ENCODE data around the gene NEDD4L. TPM values are rescaled to one million over a fixed set of nuclear protein-coding genes. Genes with fewer than 3 reads are reported as not detected.

Gene NEDD4L
- total and polyA plus RNA-seq, 2 experiments from 2014 or later = 36.2 to 72.3 TPM

- peak overlapping the region; percentile 84; the same call in 1 of the 2 replicates for H3K27ac Mint-ChIP-seq
- Histone ChIP-seq H3K36me3 (ENCODE audit: insufficient read depth) (no peaks in the 10 kb centered on the region), H3K27ac (ENCODE audit: low read depth) (peak overlapping the region; percentile 75), H2AFZ (no peak overlapping the region), H4K20me1 (replicated peaks; ENCODE audit: insufficient read depth) (no peaks in the 10 kb centered on the region), H3K9me2 (ENCODE audit: insufficient read depth) (no peaks in the 10 kb centered on the region), H3K4me1 (ENCODE audit: insufficient read depth) (peaks cover 82% of the 10 kb centered on the region), H3K27me3 (ENCODE audit: insufficient read depth) (no peaks in the 10 kb centered on the region), H3K79me2 (replicated peaks; ENCODE audit: insufficient read depth) (no peaks in the 10 kb centered on the region), H3F3A (replicated peaks; ENCODE audit: low read depth) (0 out of 2 replicates have a peak, but pooled peaks cover 5% of the 10 kb centered on the region), H3K4me2 (peak overlapping the region; percentile 65), H3K4me3 (no peak overlapping the region; the same call in 1 of the 2 replicates)
- H3K4me3 Mint-ChIP-seq = no peak overlapping the region; the same call in 2 of the 3 replicates
- H3K4me1 Mint-ChIP-seq = peaks cover 91% of the 10 kb centered on the region
- no peaks in the 10 kb centered on the region for H3K9me3 Mint-ChIP-seq
- no peak for ATAC-seq
- no peak for DNase-seq (ENCODE audit: low spot score)
- H3K36me3 Mint-ChIP-seq (ENCODE audit: low read depth) = peaks cover 14% of the 10 kb centered on the region; the same call in 2 of the 3 replicates
- TF ChIP-seq ZNF114 (CRISPR knock-in tag; IDR thresholded peaks at IDR 0.05) (no peak), REST (IDR thresholded peaks at IDR 0.05; ENCODE audit: unreplicated experiment) (no peak), EZH2 (IDR thresholded peaks at IDR 0.05; ENCODE audit: low read depth, unreplicated experiment) (no peak), POLR2AphosphoS5 (IDR thresholded peaks at IDR 0.05; ENCODE audit: low read depth) (no peak), ZNF331 (CRISPR knock-in tag; IDR thresholded peaks at IDR 0.05; ENCODE audit: low read depth) (no peak)
- TF ChIP-seq, protein P1, sequence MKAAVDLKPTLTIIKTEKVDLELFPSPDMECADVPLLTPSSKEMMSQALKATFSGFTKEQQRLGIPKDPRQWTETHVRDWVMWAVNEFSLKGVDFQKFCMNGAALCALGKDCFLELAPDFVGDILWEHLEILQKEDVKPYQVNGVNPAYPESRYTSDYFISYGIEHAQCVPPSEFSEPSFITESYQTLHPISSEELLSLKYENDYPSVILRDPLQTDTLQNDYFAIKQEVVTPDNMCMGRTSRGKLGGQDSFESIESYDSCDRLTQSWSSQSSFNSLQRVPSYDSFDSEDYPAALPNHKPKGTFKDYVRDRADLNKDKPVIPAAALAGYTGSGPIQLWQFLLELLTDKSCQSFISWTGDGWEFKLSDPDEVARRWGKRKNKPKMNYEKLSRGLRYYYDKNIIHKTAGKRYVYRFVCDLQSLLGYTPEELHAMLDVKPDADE (IDR thresholded peaks at IDR 0.05) = no peak
- TF ChIP-seq, protein P2, sequence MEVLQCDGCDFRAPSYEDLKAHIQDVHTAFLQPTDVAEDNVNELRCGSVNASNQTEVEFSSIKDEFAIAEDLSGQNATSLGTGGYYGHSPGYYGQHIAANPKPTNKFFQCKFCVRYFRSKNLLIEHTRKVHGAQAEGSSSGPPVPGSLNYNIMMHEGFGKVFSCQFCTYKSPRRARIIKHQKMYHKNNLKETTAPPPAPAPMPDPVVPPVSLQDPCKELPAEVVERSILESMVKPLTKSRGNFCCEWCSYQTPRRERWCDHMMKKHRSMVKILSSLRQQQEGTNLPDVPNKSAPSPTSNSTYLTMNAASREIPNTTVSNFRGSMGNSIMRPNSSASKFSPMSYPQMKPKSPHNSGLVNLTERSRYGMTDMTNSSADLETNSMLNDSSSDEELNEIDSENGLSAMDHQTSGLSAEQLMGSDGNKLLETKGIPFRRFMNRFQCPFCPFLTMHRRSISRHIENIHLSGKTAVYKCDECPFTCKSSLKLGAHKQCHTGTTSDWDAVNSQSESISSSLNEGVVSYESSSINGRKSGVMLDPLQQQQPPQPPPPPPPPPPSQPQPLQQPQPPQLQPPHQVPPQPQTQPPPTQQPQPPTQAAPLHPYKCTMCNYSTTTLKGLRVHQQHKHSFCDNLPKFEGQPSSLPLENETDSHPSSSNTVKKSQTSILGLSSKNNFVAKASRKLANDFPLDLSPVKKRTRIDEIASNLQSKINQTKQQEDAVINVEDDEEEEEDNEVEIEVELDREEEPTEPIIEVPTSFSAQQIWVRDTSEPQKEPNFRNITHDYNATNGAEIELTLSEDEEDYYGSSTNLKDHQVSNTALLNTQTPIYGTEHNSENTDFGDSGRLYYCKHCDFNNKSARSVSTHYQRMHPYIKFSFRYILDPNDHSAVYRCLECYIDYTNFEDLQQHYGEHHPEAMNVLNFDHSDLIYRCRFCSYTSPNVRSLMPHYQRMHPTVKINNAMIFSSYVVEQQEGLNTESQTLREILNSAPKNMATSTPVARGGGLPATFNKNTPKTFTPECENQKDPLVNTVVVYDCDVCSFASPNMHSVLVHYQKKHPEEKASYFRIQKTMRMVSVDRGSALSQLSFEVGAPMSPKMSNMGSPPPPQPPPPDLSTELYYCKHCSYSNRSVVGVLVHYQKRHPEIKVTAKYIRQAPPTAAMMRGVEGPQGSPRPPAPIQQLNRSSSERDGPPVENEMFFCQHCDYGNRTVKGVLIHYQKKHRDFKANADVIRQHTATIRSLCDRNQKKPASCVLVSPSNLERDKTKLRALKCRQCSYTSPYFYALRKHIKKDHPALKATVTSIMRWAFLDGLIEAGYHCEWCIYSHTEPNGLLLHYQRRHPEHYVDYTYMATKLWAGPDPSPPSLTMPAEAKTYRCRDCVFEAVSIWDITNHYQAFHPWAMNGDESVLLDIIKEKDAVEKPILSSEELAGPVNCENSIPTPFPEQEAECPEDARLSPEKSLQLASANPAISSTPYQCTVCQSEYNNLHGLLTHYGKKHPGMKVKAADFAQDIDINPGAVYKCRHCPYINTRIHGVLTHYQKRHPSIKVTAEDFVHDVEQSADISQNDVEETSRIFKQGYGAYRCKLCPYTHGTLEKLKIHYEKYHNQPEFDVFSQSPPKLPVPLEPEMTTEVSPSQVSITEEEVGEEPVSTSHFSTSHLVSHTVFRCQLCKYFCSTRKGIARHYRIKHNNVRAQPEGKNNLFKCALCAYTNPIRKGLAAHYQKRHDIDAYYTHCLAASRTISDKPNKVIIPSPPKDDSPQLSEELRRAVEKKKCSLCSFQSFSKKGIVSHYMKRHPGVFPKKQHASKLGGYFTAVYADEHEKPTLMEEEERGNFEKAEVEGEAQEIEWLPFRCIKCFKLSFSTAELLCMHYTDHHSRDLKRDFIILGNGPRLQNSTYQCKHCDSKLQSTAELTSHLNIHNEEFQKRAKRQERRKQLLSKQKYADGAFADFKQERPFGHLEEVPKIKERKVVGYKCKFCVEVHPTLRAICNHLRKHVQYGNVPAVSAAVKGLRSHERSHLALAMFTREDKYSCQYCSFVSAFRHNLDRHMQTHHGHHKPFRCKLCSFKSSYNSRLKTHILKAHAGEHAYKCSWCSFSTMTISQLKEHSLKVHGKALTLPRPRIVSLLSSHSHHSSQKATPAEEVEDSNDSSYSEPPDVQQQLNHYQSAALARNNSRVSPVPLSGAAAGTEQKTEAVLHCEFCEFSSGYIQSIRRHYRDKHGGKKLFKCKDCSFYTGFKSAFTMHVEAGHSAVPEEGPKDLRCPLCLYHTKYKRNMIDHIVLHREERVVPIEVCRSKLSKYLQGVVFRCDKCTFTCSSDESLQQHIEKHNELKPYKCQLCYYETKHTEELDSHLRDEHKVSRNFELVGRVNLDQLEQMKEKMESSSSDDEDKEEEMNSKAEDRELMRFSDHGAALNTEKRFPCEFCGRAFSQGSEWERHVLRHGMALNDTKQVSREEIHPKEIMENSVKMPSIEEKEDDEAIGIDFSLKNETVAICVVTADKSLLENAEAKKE (CRISPR knock-in tag; IDR thresholded peaks at IDR 0.05) = no peak
- peaks cover 3% of the 10 kb centered on the region for H3K27me3 Mint-ChIP-seq (ENCODE audit: insufficient read depth, low read depth, poor library complexity)
Measured at GRCh38 chr18:58339890-58340289, 295.9 kb downstream of the NEDD4L start.
